Measurements from ENCODE around the gene PRAMEF18.
"Not testable (repeated sequence)": the region's sequence is repeated elsewhere in the genome, so short reads cannot be mapped to it uniquely, and the experiment has no call there.

The PRAMEF18 gene

DNA sequence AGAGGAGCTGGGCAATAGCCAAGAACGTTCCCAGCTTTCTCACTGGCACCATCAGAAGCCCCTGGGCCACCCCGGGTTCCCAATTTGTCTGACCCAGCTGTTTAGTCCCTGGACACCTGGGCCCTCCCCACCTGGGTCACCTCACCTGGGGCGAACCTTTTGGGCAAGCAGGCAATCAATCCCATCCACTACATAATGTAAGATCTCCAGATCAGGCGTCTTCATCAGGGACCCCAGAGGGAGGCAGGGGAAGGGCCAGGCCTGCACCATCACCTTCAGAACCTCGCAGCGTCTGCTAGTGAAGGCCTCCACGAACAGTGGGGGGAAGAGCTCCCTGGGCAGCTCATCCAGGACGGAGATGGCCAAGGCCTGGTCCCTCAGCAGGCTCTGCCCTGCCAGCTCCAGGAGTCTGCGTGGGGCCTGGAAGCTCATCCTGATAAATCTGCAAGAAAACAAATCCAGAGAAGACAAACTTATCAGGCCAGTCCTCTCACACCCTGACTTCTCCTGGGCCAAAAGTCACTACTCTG, at the start of gene PRAMEF18:
PRAMEF18 (minus strand) TSS at position 480 of the 530 bp plus-strand sequence; CDS start at position 432, 48 bp downstream.
- not testable (repeated sequence) for H3K9me3 ChIP-seq (ENCODE audit: control insufficient read depth in 2 of 2, low read length in 2 of 2); H3K4me3 ChIP-seq (ENCODE audit: low read length in 2 of 2); H3K27ac ChIP-seq (ENCODE audit: low read depth in 2 of 2, low read length in 2 of 2); H3K4me1 ChIP-seq (ENCODE audit: control insufficient read depth in 2 of 2, insufficient read depth in 2 of 2, low read length in 2 of 2); H3K9ac ChIP-seq (ENCODE audit: low read depth in 1 of 2, low read length in 2 of 2); H3K27me3 ChIP-seq (ENCODE audit: control insufficient read depth in 2 of 2, insufficient read depth in 2 of 2, low read length in 2 of 2); H3K36me3 ChIP-seq (ENCODE audit: control insufficient read depth in 2 of 2, insufficient read depth in 2 of 2, low read length in 2 of 2)

- H3K4me3 ChIP-seq (ENCODE audit: low read length in 2 of 2); H3K4me1 ChIP-seq (ENCODE audit: control insufficient read depth in 2 of 2, insufficient read depth in 2 of 2, low read length in 2 of 2); H3K9me3 ChIP-seq (ENCODE audit: control insufficient read depth in 2 of 2, low read length in 2 of 2); H3K9ac ChIP-seq (ENCODE audit: low read depth in 1 of 2, low read length in 2 of 2); H3K27me3 ChIP-seq (ENCODE audit: control insufficient read depth in 2 of 2, insufficient read depth in 2 of 2, low read length in 2 of 2); H3K36me3 ChIP-seq (ENCODE audit: control insufficient read depth in 2 of 2, insufficient read depth in 2 of 2, low read length in 2 of 2); H3K27ac ChIP-seq (ENCODE audit: low read depth in 2 of 2, low read length in 2 of 2): not testable (repeated sequence)
Measured at GRCh38 chr1:13265124-13265523, 39.2 kb upstream of the PRAMEF18 start.

GRCh38 chr1:13253898-13254297, 27.9 kb upstream of the PRAMEF18 start, which contains the start of gene PRAMEF5:
Gene PRAMEF5, plus strand, starts transcription at chr1:13254198. Its CDS starts 5,071 bp downstream, at chr1:13259269.
- H3K4me3 ChIP-seq (ENCODE audit: low read length in 2 of 2); H3K27ac ChIP-seq (ENCODE audit: low read depth in 2 of 2, low read length in 2 of 2); H3K9me3 ChIP-seq (ENCODE audit: control insufficient read depth in 2 of 2, low read length in 2 of 2); H3K36me3 ChIP-seq (ENCODE audit: control insufficient read depth in 2 of 2, insufficient read depth in 2 of 2, low read length in 2 of 2); H3K9ac ChIP-seq (ENCODE audit: low read depth in 1 of 2, low read length in 2 of 2); H3K27me3 ChIP-seq (ENCODE audit: control insufficient read depth in 2 of 2, insufficient read depth in 2 of 2, low read length in 2 of 2); H3K4me1 ChIP-seq (ENCODE audit: control insufficient read depth in 2 of 2, insufficient read depth in 2 of 2, low read length in 2 of 2): not testable (repeated sequence)

GRCh38 chr1:13247122-13247521, 21.2 kb upstream of the PRAMEF18 start:
- H3K27me3 ChIP-seq (ENCODE audit: control insufficient read depth in 2 of 2, insufficient read depth in 2 of 2, low read length in 2 of 2); H3K4me3 ChIP-seq (ENCODE audit: low read length in 2 of 2); H3K9ac ChIP-seq (ENCODE audit: low read depth in 1 of 2, low read length in 2 of 2); H3K9me3 ChIP-seq (ENCODE audit: control insufficient read depth in 2 of 2, low read length in 2 of 2); H3K36me3 ChIP-seq (ENCODE audit: control insufficient read depth in 2 of 2, insufficient read depth in 2 of 2, low read length in 2 of 2); H3K4me1 ChIP-seq (ENCODE audit: control insufficient read depth in 2 of 2, insufficient read depth in 2 of 2, low read length in 2 of 2); H3K27ac ChIP-seq (ENCODE audit: low read depth in 2 of 2, low read length in 2 of 2): not testable (repeated sequence)

- not testable (repeated sequence) for H3K9me3 ChIP-seq (ENCODE audit: control insufficient read depth in 2 of 2, low read length in 2 of 2); H3K27me3 ChIP-seq (ENCODE audit: control insufficient read depth in 2 of 2, insufficient read depth in 2 of 2, low read length in 2 of 2)
Measured at GRCh38 chr1:13246554-13246871, 20.6 kb upstream of the PRAMEF18 start.

GRCh38 chr1:13245841-13246553, 20.0 kb upstream of the PRAMEF18 start:
- not testable (repeated sequence) for H3K4me3 ChIP-seq (ENCODE audit: low read length in 2 of 2); H3K36me3 ChIP-seq (ENCODE audit: control insufficient read depth in 2 of 2, insufficient read depth in 2 of 2, low read length in 2 of 2); H3K9me3 ChIP-seq (ENCODE audit: control insufficient read depth in 2 of 2, low read length in 2 of 2); H3K4me1 ChIP-seq (ENCODE audit: control insufficient read depth in 2 of 2, insufficient read depth in 2 of 2, low read length in 2 of 2); H3K27me3 ChIP-seq (ENCODE audit: control insufficient read depth in 2 of 2, insufficient read depth in 2 of 2, low read length in 2 of 2); H3K27ac ChIP-seq (ENCODE audit: low read depth in 2 of 2, low read length in 2 of 2); H3K9ac ChIP-seq (ENCODE audit: low read depth in 1 of 2, low read length in 2 of 2)

More at GRCh38 chr1:13246554-13246871, 20.6 kb upstream of the PRAMEF18 start:
- H3K9ac ChIP-seq (ENCODE audit: low read depth in 1 of 2, low read length in 2 of 2); H3K36me3 ChIP-seq (ENCODE audit: control insufficient read depth in 2 of 2, insufficient read depth in 2 of 2, low read length in 2 of 2); H3K4me1 ChIP-seq (ENCODE audit: control insufficient read depth in 2 of 2, insufficient read depth in 2 of 2, low read length in 2 of 2); H3K4me3 ChIP-seq (ENCODE audit: low read length in 2 of 2); H3K27ac ChIP-seq (ENCODE audit: low read depth in 2 of 2, low read length in 2 of 2): not testable (repeated sequence)

- H3K4me1 ChIP-seq (ENCODE audit: control insufficient read depth in 2 of 2, insufficient read depth in 2 of 2, low read length in 2 of 2); H3K36me3 ChIP-seq (ENCODE audit: control insufficient read depth in 2 of 2, insufficient read depth in 2 of 2, low read length in 2 of 2); H3K27ac ChIP-seq (ENCODE audit: low read depth in 2 of 2, low read length in 2 of 2); H3K4me3 ChIP-seq (ENCODE audit: low read length in 2 of 2); H3K27me3 ChIP-seq (ENCODE audit: control insufficient read depth in 2 of 2, insufficient read depth in 2 of 2, low read length in 2 of 2); H3K9ac ChIP-seq (ENCODE audit: low read depth in 1 of 2, low read length in 2 of 2); H3K9me3 ChIP-seq (ENCODE audit: control insufficient read depth in 2 of 2, low read length in 2 of 2): not testable (repeated sequence)
Measured at GRCh38 chr1:13243536-13244263, 17.7 kb upstream of the PRAMEF18 start.

DNA sequence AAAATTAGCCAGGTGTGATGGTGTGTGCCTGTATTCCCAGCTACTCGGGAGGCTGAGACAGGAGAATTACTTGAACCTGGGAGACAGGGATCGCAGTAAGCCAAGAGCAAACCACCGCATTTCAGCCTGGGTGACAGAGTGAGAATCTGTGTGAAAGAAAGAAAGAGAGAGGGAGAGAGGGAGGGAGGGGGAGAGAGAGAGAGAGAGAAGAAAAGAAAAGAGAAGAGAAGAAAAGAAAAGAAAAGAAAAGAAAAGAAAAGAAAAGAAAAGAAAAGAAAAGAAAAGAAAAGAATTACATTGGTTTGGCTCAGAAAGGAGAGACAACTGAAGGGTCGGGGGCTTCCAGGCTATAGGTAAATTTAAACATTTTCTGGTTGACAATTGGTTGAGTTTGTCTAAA, 13.7 kb upstream of the PRAMEF18 start:
- H3K27ac ChIP-seq (ENCODE audit: low read depth in 2 of 2, low read length in 2 of 2); H3K9me3 ChIP-seq (ENCODE audit: control insufficient read depth in 2 of 2, low read length in 2 of 2); H3K9ac ChIP-seq (ENCODE audit: low read depth in 1 of 2, low read length in 2 of 2); H3K4me1 ChIP-seq (ENCODE audit: control insufficient read depth in 2 of 2, insufficient read depth in 2 of 2, low read length in 2 of 2); H3K4me3 ChIP-seq (ENCODE audit: low read length in 2 of 2); H3K36me3 ChIP-seq (ENCODE audit: control insufficient read depth in 2 of 2, insufficient read depth in 2 of 2, low read length in 2 of 2); H3K27me3 ChIP-seq (ENCODE audit: control insufficient read depth in 2 of 2, insufficient read depth in 2 of 2, low read length in 2 of 2): not testable (repeated sequence)

GRCh38 chr1:13237572-13237971, 11.6 kb upstream of the PRAMEF18 start:
- H3K27ac ChIP-seq (ENCODE audit: low read depth in 2 of 2, low read length in 2 of 2); H3K9ac ChIP-seq (ENCODE audit: low read depth in 1 of 2, low read length in 2 of 2); H3K27me3 ChIP-seq (ENCODE audit: control insufficient read depth in 2 of 2, insufficient read depth in 2 of 2, low read length in 2 of 2); H3K4me1 ChIP-seq (ENCODE audit: control insufficient read depth in 2 of 2, insufficient read depth in 2 of 2, low read length in 2 of 2); H3K36me3 ChIP-seq (ENCODE audit: control insufficient read depth in 2 of 2, insufficient read depth in 2 of 2, low read length in 2 of 2); H3K4me3 ChIP-seq (ENCODE audit: low read length in 2 of 2); H3K9me3 ChIP-seq (ENCODE audit: control insufficient read depth in 2 of 2, low read length in 2 of 2): not testable (repeated sequence)

GRCh38 chr1:13234057-13234456, 8.1 kb upstream of the PRAMEF18 start:
- H3K4me1 ChIP-seq (ENCODE audit: control insufficient read depth in 2 of 2, insufficient read depth in 2 of 2, low read length in 2 of 2); H3K9me3 ChIP-seq (ENCODE audit: control insufficient read depth in 2 of 2, low read length in 2 of 2); H3K27me3 ChIP-seq (ENCODE audit: control insufficient read depth in 2 of 2, insufficient read depth in 2 of 2, low read length in 2 of 2); H3K36me3 ChIP-seq (ENCODE audit: control insufficient read depth in 2 of 2, insufficient read depth in 2 of 2, low read length in 2 of 2); H3K9ac ChIP-seq (ENCODE audit: low read depth in 1 of 2, low read length in 2 of 2); H3K4me3 ChIP-seq (ENCODE audit: low read length in 2 of 2); H3K27ac ChIP-seq (ENCODE audit: low read depth in 2 of 2, low read length in 2 of 2): not testable (repeated sequence)
